ENCODE measurements around the gene HAVCR1. TPM values are rescaled to one million over a fixed set of nuclear protein-coding genes. Genes with fewer than 3 reads are reported as not detected.
"Not testable (repeated sequence)": the region's sequence is repeated elsewhere in the genome, so short reads cannot be mapped to it uniquely, and the experiment has no call there.

Gene HAVCR1
- 0.43 TPM in 1 of 2 replicates, not detected in the other for total RNA-seq
- polyA plus RNA-seq (2012) = not detected

DNA sequence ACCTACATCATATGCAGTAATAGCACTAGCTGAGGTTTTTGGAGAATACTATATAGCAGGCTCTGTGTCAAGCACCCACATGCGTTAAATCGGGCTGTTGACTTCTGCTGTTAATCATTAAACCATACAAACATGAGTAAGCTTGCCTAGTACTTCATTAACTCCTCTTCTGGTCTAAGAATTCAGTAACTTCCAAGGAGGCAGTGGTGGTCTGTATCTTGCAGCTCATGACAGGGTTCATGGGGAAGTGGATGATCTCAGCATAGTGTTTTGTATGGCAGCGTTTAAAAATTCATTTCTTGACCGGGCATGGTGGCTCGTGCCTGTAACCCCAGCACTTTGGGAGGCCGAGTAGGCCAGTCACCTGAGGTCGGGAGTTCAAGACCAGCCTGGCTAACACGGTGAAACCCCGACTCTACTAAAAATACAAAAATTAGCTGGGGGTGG is at the start of gene HAVCR1:
HAVCR1 (minus strand) TSS at position 24 of the 447 bp plus-strand sequence. CDS start 1,173 bp downstream, outside the sequence.
- DNase-seq (ENCODE audit: low read depth) = no peak

DNA sequence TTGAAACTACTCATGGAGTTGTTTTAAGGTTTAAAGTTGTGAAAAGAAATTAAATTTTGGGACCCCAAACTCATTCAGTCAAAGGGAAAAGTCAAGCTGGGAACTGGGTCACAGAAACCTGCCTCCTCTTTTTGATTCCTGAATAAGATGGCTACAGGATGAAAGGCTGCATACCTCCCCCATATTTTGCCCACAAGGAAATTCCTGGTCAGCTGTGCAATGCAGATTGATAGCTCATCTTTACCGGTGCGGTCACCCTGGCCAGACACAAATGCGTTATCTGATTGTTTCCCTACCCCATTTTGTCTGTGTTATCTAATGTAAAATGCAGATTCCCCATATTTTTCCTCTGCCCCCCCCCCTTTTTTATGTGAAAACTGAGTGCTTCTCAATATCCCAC is 48.6 kb upstream of the HAVCR1 start:
- peak; percentile 39 for DNase-seq (ENCODE audit: low read depth)

DNA sequence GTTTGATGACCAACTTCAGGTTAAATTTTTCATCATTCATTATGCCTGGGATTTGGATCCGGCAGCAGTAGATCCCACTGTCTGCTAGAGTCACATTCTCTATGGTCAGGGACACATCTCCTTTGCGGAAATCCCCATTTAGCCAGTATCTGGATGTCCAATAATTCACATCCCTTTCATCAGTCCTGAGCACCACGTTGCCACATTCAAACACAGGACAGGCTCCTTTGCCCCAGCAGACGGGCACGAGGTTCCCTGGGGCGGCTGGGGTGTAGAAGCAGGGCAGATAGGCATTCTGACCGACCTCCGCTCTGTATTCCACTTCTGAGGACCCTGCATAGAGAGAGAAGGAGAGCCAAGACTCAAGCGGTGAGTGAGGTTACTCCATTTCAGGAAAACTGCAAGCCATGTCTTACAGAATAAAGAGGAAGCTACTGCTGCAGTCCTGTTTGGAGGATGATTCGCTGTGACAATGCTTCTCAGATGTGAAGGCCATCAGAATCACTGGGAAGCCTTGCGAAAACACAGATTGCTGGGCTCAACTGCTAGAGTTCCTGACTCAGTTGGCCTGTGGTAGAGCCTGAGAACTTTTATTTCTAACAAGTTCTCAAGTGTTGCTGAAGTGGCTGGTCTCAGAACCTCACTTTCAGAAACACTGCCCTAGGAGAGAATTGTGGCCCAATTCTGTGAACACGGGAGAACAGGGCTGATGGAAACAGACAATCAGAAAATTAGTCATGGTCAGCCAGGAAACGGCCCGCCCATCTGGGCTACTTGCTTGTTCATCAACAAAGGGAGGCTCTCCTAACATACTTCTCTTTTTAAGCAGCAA is 47.9 kb upstream of the HAVCR1 start:
- peak; percentile 12 for DNase-seq (ENCODE audit: low read depth)

DNA sequence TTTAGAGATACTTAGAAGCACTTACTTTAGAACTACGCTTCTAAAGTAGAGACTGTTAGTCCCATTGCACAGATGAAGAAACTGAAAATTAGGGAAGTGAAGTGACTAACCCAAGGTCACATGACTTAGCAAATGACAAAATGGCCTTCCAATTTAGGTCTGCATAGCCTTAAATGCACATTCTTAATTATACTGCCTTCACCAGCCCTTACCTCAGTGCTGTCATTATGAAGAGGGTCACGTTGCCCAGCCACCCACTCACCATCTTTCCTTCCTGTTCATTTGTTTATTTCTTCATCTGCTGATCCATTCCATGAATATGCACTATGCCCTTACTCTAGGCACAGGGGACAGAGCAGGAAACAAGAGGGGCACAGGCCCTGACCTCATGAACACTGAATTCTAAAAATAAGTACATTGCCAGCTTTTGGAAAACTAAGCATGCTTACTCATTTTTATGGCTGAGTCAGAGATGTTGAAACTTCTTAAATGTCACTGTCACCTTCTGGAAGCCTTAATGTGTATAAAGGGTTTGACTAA is 41.3 kb upstream of the HAVCR1 start:
- DNase-seq (ENCODE audit: low read depth) = peak; percentile 24

DNA sequence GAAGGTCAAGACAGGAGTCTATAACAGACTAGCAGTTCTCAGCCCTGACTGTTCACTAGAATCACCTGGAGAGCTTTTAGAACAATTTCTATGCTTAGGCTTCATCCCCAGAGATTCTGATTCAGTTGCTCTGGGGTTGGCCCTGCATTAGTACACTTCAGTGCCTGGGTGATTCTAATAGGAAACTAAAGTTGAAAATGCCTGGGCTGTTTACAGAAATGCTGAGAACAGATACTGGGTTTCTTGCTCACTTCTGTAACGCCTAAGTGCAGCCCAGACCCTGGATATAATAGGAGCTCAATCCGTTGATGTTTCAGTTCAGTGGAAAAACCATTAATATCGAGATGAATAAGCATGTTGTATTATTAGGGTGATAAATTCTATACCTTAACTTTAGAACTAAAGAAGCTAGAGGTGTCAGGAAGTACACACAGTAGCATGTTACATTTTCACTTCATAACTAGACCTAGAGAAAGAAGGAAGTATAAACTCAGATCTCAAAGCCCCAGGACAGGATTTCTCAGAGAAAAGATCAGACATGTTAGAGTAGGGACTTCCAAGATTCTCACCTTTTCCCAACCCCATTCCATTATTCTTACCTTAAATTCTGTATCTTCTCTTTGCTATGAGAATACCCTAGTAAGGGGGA is 29.6 kb upstream of the HAVCR1 start:
- no peak for DNase-seq (ENCODE audit: low read depth)

DNA sequence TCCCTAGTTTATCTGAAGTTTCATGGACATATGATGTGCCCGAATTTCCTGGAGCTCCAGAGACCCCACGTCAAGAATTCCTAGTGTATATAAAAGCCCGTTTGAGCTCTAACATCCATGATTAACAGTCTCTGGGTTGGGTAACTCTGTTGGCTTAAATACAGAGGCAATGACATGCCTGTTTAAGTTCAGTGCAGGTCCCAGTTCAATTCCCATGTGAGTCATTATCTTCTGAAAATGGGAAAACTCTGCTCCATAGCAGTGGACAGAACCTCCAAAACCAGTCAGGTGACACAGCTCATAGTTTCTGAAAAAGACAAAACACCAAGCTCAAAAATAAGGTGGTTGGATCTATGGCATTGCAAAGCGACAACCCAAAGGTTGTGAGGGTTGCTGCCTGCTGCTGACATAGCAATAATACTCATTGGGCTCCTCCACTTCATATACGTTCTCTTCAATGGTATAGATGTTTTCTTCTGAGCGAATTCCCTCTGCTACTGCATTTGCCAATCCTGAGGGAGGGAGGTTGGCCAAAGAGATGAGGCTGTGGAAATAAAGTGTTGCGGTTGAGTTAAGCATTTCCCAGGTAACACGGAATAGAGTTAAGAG is 27.9 kb upstream of the HAVCR1 start:
- DNase-seq (ENCODE audit: low read depth) = no peak

DNA sequence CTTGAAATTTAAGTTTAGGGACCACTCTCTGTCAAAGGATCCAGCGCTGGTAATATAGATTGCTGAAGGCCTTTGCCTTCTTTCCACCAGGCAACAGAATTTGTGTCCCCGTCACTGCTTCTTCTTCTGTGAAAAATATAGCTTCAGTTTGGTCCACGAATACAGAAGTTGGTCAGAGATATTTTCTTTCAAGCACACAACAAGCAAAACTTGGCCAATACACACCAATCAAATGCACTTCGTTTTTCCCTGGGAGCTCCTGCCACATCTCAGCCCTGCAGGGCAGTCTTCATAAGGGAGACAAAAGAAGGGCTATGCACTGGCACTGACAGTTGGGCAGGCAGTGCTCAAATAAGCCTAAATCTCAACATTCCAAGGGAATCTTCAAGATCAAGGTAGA is 27.0 kb upstream of the HAVCR1 start:
- no peak for DNase-seq (ENCODE audit: low read depth)

DNA sequence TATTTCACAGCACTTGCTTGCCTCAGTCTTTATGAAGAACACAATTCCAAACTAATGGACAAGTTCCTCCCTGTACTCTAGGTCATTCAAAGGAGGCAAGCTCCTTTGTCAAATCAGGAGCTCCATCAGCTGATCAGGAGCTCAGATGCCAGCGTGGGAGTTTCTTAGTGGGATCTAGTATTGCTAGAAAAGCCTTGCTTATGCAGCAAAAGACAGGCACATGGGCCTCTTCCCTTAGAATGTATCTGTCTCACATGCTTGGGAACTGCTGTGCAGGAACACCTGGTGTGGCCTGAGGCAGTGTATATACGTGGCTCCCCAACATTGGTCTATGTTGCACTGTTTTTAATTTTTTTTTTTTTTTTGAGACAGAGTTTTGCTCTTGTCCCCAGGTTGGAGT is 21.4 kb upstream of the HAVCR1 start:
- DNase-seq (ENCODE audit: low read depth) = no peak

DNA sequence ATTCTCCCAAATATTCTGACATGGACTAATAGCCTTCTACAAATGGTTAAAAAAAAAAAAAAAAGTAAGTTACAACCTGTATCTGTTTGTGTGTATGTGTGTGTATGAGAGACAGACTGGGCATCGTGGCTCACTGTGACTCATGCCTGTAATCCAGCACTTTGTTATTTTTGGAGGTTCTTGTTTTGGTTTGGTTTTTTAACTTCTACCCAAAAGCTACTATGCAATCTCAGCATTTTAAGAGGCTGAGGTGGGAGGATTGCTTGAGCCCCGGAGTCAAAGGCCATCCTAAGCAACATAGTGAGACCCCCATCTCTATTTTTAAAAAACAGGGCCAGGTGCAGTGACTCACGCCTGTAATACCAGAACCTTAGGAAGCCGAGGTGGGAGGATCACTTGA is 17.6 kb upstream of the HAVCR1 start:
- DNase-seq (ENCODE audit: low read depth) = peak; percentile 35

DNA sequence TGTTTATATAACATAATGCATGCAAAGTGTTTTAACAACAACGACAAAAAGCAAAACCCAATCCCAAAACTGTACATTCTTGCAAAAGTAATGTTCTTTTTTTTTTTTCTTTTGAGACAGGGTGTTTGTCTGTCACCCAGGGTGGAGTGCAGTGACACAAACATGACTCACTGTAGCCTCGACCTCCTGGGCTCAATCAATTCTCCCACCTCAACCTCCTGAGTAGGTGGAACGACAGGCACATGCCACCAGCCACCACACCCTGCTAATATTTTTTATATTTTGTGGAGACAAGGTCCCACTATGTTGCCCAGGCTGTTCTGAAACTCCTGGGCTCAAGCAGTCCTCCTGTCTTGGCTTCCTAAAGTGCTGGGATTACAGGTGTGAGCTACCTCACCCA is 13.6 kb upstream of the HAVCR1 start:
- DNase-seq (ENCODE audit: low read depth) = no peak

DNA sequence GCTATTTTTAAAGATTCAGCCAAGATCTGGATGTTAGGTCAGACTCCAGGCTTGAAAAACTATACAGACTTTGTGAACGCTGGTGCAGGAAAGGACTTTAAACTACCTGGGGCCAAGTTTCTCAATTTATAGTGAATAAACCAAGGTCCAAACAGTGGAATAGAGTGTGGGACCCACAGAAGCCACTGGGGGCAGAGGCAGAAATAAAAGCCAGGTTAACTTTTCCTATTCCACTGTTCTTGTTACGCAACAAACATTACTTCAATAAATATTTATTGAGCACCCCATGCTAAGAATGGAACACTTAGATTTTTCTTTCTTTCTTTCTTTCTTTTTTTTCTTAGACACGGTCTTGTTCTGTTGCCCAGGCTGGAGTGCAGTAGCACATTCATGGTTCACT is 11.0 kb upstream of the HAVCR1 start:
- DNase-seq (ENCODE audit: low read depth) = no peak

DNA sequence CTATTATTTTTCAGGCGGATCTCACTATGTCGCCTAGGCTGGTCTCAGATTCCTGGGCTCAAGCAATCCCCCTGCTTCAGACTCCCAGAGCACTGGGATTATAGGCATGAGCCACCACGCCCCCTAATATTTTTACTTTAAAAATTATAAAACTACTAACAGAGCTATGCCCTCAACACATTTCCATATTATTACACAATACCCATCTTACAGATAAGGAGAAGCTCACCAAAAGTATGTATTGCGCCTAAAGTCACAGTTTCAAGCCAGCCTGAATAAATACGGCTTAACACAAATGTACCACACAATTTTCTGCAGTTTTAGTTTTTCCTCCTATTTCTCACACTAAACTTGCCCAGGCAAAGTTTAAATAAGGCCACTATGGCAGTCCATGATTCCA is 9.9 kb upstream of the HAVCR1 start:
- no peak for DNase-seq (ENCODE audit: low read depth)

DNA sequence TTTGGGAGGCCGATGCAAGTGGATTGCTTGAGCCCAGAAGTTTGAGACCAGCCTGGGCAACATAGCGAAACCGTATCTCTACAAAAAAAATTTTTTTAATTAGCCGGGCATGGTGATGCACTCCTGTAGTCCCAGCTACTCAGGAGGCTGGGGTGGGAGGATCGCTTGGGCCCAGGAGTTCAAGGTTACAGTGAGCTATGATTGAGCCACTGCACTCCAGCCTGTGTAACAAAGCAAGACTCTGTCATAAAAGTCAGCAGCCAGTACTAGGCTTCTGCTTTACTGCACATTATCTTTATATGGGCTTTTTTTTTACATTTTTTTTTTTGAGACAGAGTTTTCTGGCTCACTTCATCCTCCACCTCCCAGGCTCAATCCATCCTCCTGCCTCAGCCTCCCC is 9.4 kb upstream of the HAVCR1 start:
- DNase-seq (ENCODE audit: low read depth) = no peak

DNA sequence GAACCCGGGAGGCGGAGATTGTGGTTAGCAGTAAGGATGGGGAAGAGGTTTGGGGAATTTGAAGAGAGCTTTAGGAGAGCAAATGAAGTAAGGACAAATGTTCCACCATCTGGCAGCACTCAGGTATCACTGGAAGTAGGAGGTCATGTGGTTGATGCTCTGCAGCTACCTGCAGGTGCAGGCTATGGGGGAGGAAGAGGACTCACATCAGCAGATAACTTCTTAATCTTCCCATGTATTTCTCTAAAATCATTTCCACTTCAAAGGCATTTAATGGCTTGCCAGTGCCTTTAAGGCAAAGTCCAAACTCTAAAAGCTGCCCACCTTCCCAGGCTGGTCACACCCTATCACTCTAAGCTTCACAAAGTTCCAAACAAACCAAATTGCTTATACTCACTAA is 8.1 kb upstream of the HAVCR1 start:
- DNase-seq (ENCODE audit: low read depth) = no peak

DNA sequence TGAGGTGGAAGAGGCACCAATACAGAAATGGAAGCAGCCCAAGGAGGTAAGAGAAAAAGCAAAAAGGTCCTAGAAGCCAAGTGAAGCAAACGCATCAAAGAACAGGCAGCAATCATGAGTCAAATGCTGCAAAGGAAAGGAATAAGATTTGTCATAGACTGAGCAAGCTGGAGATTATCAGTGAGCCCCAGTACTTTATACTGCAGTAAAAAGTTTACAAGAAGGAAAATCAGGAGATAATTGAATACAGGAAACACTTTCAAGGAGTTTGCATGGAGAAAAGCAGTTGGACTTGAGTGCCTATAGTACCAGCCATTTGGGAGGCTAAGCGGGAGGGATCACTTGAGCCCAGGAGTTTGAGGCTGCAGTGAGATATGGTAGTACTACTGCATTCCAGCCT is 7.2 kb upstream of the HAVCR1 start:
- DNase-seq (ENCODE audit: low read depth) = no peak

DNA sequence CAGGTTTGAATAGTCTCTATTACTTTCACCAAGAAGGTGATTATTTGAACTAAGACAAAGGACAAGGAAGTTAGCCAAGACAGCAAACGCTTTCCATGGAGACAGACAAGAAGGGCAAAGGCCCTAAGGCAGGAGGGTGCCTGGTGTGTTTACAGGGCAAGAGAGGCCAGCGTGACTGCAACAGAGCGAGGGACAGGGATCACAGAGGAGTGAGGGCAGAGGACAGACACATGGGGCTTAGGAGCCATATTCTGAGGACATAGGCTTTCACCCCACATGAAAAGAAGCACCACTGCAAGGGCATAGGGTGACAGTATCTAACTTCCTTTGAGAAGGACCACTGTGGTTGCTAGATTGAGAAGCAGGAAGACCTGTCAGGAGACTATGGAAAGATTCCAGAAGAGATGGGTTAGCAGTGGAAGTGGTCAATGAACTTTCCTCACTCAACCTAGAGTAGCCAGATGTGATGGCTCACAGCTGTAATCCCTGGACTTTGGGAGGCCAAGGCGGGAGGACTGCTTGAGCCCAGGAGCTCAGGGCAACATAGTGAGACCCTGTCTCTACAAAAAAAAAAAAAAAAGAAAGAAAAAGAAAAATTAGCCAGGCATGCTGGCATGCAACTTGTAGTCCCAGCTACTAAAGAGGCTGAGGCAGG is 5.0 kb upstream of the HAVCR1 start:
- no peak for DNase-seq (ENCODE audit: low read depth)

DNA sequence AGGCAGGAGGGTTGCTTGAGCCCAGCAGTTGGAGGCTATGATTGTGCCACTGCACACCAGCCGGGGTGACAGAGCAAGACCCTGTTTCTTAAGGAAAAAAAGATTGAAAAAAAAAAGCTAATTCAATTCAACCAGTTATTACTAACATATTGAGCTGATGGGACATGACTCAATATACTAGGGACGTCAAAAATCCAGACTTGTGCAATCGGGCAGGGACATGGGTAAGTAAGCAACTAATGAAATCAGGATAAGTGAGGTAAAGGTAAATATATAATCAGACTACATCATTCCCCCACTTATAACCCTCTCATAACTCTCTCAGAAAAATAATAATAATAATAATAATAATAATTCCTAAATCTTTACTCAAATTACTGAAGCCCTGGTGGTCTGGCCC is 975 bp upstream of the HAVCR1 start:
- no peak for DNase-seq (ENCODE audit: low read depth)

DNA sequence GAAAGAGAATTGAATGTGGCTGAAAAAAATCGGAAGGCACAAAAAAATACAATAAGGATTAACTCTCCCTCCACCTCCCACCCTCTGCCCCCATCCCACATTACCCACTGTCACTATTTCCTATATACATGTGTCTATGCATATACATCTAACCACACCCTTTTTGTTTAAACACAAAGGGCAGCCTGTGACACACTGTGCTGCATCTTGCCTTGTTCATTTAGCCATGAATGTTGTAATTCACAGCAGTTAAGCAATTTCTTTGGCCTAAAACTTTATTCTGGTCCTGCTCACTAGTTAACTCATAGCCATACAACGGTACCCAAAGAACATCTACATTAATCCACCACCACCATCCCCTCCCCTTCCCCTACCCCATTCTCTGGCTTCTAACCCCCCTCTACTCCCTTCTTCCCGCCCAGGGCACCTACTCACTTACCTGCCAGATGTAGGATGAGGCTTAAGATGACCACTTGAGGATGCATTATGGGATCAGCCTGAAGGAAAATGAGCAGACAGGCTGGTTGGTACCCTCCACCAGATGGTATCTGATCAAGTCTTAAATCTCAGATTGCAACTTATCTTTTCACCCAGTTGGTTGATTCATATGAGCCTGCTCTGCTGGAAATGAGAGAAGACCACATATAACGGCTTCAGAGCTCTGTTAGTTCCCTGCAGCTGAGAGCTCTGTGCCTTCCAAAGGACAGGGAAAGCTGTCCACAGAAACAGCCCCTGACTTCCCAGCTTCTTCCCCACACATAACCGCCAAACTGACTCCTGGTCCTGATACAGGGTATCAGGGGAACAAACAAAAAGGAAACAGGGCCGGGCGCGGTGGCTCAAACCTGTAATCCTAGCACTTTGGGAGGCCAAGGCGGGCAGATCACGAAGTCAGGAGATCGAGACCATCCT is 1.2 kb downstream of the HAVCR1 start:
- no peak for DNase-seq (ENCODE audit: low read depth)

DNA sequence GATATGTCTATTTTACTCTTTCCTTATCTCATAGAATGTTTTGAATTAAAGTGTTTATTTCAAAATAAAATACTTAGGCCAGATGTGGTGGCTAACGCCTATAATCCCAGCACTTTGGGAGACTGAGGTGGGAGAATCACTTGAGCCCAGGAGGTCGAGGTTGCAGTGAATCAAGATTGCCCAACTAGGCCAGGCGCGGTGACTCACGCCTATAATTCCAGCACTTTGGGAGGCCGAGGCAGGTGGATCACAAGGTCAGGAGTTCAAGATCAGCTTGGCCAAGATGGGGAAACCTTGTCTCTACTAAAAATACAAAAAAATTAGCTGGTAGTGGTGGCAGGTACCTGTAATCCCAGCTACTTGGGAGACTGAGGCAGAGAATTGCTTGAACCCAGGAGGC is 2.1 kb downstream of the HAVCR1 start:
- not testable (repeated sequence) for DNase-seq (ENCODE audit: low read depth)

DNA sequence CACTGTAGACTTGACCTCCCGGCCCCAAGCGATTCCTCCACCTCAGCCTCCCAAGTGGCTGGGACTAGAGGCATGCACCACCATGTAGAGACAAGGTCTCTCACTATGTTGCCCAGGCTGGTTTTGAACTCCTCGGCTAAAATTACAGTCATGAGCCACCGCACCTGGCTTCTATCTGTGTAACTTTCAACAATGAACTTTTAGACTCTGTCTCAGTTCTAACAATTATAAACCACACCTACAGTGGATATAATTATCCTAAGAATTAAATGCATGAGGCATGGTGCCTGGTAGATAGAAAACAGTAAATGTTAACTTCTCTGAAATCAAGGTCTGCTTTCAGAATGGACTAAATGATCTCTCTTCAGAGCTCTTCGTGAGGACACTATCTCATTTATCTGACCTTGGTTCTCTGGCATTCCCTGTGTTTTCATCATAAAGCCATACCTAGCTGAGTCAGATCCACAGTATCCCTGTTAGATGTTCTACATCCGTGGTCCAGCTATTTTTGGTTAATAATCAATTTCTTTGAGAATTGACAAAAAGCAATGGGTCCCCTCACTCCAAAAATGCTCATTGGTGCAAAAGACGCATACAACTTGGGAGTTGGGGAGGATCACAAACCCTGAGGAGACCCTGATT is 7.2 kb downstream of the HAVCR1 start:
- no peak for DNase-seq (ENCODE audit: low read depth)
